ENCODE results near the gene KLRB1. TPM values are rescaled to one million over a fixed set of nuclear protein-coding genes. Genes with fewer than 3 reads are reported as not detected.

KLRB1 gene
- total and polyA plus RNA-seq, 3 experiments from 2014 or later: 7.6 to 249 (median 7.6) TPM

DNA sequence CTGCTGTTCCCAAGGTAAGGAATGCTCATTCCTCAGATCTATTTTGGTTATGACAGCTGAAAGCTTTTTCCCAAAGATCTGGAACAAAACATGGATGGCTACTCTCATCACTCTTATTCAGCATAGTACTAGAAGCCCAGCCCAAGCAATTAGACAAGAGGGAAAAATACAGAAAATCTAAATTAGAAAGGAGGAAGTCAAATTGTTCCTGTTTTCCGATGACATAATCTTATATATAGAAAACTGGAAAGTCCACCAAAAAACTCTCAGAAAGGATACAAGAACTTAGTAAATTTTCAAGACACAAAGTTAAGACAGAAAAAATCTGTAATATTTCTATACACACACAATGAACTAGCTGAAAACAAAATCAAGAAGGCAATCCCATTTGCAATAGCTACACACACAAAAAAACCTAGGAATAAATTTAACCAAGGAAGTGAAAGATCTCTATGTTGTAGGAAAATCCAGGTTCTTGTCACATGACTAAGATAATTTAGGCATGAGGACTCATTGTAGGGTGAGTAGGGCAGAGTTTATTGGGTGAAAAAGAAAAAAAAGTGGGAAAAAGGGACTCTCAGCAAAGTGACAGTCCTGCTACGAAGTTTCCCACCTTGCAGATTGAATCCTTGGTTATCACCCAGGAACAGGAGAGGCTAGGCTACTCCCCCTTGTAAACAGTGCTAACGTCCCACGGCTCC, 28.6 kb upstream of the KLRB1 start:
- Histone ChIP-seq H3K36me3 (ENCODE audit: insufficient read depth, low read length) (no peaks in the 10 kb centered on the region), H3K4me3 (ENCODE audit: low read length) (no peak overlapping the region), H3K4me1 (ENCODE audit: insufficient read depth, low read length) (peaks cover 57% of the 10 kb centered on the region), H3K27ac (ENCODE audit: low read depth, low read length) (no peak overlapping the region), H3K9me3 (ENCODE audit: low read length) (no peaks in the 10 kb centered on the region), H3K27me3 (ENCODE audit: insufficient read depth, low read length, poor library complexity, severe bottlenecking) (no peaks in the 10 kb centered on the region)
- Mint-ChIP-seq H3K27ac (peak overlapping the region in 7 of 8 donors; percentile 1 to 69 (median 47)), H3K4me1 (peaks cover 49 to 80% (median 79%) of the 10 kb centered on the region in 3 donors), H3K36me3 (peaks cover 2 to 21% (median 6%) of the 10 kb centered on the region in 3 donors), H3K9me3 (peaks cover 0 to 6% (median 0%) of the 10 kb centered on the region in 5 donors), H3K27me3 (peaks cover 0 to 2% of the 10 kb centered on the region in 2 donors), H3K4me3 (peak overlapping the region in 1 of 7 donors; percentile 11)
- no peak for DNase-seq
- ChIA-PET CTCF (interaction anchor here (0.8 to 6.3 kb wide), 8 partner anchors 11 to 115 kb away, joined by 3 to 80 read pairs (median 4); no protein-coding TSS in a partner anchor), POLR2A (interaction anchor here (0.8 to 1.4 kb wide), 2 partner anchors 11 to 66 kb away, joined by 4 to 5 read pairs; no protein-coding TSS in a partner anchor)

DNA sequence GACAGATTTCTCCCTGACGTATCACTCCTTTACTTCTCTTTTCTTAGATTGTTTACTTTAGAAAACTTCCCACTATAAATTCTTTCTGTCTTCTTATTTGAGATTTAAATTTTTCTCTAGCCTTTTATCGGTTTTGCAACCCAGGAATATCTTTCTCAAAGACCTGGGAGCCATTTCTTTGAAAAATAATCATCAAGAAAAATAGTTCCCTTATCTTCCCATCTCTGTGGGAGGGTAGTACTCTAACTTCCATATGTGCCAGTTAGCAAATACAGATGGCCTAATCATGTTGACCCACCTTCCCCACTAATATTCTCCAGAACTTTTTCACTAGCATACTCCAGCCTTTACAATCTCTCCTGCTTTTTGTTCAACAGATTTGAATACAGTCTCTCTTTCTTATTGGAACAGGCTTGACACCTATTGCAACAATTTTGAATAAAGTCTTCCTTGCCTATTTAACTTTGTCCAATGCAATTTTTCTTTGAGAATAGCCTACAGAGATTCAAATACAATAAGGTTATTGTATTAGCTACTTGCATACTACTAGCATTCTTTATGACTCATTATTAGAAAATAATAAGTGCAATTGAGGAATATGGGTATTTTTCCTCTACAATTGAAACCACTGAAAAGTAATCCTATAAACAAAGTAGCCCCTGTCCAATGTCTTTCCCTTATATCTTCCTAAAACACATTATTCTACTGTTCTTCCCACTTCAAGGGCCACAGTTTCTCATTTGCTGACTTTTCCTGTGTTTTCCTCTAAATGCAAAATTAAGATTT, 27.4 kb upstream of the KLRB1 start:
- H3K4me1 ChIP-seq (ENCODE audit: insufficient read depth, low read length): peaks cover 57% of the 10 kb centered on the region
- peak overlapping the region in 1 of 7 donors; percentile 24 for H3K4me3 Mint-ChIP-seq

DNA sequence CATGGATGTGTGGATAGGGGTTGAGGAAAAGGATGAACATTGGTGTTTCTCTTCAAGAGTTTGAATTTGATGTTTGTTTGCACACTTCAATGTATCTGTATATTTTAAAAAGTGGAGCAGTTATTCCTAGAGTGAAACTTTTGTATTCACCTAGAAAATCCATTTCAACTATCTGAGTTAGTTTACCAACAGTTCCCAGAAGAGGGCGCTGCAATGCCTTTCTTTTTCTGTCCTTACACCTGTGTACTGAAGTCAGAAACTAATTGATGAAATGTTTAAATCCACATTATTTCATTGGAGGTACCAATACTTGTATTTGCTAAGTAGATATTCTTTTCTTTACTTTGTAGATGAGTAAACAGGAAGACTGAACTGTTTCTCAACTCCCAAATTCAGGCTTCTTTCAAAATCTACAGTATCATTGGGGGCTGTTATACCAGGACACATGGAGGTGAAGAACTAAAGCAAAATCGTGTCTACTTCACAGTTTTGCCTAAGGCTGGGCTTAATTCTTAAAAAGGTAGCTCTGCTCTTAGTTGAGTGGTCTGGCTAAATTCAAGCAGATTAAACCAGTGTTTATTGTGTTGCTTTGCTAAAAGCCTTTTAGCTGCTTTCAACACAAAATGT, 26.6 kb upstream of the KLRB1 start:
- peaks cover 57% of the 10 kb centered on the region for H3K4me1 ChIP-seq (ENCODE audit: insufficient read depth, low read length)
- Mint-ChIP-seq H3K4me3 (peak overlapping the region in 5 of 7 donors; percentile 18 to 63 (median 43)), H3K27me3 (peaks cover 0 to 2% of the 10 kb centered on the region in 2 donors), H3K36me3 (peaks cover 3 to 18% (median 6%) of the 10 kb centered on the region in 3 donors), H3K4me1 (peaks cover 44 to 83% (median 79%) of the 10 kb centered on the region in 3 donors), H3K9me3 (peaks cover 0 to 2% (median 0%) of the 10 kb centered on the region in 5 donors), H3K27ac (peak overlapping the region; percentile 11 to 93 (median 88))
- CTCF ChIA-PET: interaction anchor here (0.7 to 6.3 kb wide), 22 partner anchors 9 to 303 kb away, joined by 3 to 80 read pairs (median 4); partner anchors contain the start of gene CLEC2D
- no peaks in the 10 kb centered on the region for H3K9me3 ChIP-seq (ENCODE audit: low read length)
- POLR2A ChIA-PET: interaction anchor here (0.5 to 0.6 kb wide), 2 partner anchors 14 to 71 kb away, joined by 3 read pairs; no protein-coding TSS in a partner anchor
- peak overlapping the region; percentile 1 for H3K4me3 ChIP-seq (ENCODE audit: low read length)
- no peak overlapping the region for H3K27ac ChIP-seq (ENCODE audit: low read depth, low read length)
- H3K36me3 ChIP-seq (ENCODE audit: insufficient read depth, low read length): no peaks in the 10 kb centered on the region
- peak; percentile 64 to 80 (median 68) for DNase-seq
- H3K27me3 ChIP-seq (ENCODE audit: insufficient read depth, low read length, poor library complexity, severe bottlenecking): no peaks in the 10 kb centered on the region

More for the DNA sequence above, 27.4 kb upstream of the KLRB1 start:
- H3K27me3 Mint-ChIP-seq: peaks cover 0 to 2% of the 10 kb centered on the region in 2 donors
- no peaks in the 10 kb centered on the region for H3K9me3 ChIP-seq (ENCODE audit: low read length)
- no peak for DNase-seq
- peaks cover 0 to 6% (median 0%) of the 10 kb centered on the region in 5 donors for H3K9me3 Mint-ChIP-seq
- H3K4me1 Mint-ChIP-seq: peaks cover 46 to 86% (median 81%) of the 10 kb centered on the region in 3 donors
- no peaks in the 10 kb centered on the region for H3K27me3 ChIP-seq (ENCODE audit: insufficient read depth, low read length, poor library complexity, severe bottlenecking)
- no peak overlapping the region for H3K4me3 ChIP-seq (ENCODE audit: low read length)
- POLR2A ChIA-PET: interaction anchor here (0.5 to 1.4 kb wide), 2 partner anchors 12 to 70 kb away, joined by 3 to 5 read pairs; no protein-coding TSS in a partner anchor
- H3K27ac ChIP-seq (ENCODE audit: low read depth, low read length): no peak overlapping the region
- H3K36me3 ChIP-seq (ENCODE audit: insufficient read depth, low read length): no peaks in the 10 kb centered on the region
- peaks cover 2 to 14% (median 6%) of the 10 kb centered on the region in 3 donors for H3K36me3 Mint-ChIP-seq
- CTCF ChIA-PET: interaction anchor here (0.7 to 6.3 kb wide), 20 partner anchors 12 to 123 kb away, joined by 3 to 80 read pairs (median 4); partner anchors contain the start of gene CLEC2D
- H3K27ac Mint-ChIP-seq: peak overlapping the region; percentile 1 to 88 (median 56)

DNA sequence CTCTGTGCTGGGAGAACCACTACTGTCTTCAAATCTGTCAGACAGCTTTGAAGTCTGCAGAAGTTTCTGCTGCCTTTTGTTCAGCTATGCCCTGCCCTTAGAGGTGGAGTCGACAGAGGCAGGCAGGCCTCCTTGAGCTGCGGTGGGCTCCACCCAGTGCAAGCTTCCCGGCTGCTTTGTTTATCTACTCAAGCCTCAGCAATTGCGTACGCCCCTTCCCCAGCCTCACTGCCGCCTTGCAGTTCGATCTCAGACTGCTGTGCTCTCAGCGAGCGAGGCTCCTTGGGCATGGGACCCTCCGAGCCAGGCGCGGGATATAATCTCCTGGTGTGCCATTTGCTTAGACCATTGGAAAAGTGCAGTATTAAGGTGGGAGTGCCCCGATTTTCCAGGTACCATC, 25.1 kb upstream of the KLRB1 start:
- no peaks in the 10 kb centered on the region for H3K9me3 ChIP-seq (ENCODE audit: low read length)

DNA sequence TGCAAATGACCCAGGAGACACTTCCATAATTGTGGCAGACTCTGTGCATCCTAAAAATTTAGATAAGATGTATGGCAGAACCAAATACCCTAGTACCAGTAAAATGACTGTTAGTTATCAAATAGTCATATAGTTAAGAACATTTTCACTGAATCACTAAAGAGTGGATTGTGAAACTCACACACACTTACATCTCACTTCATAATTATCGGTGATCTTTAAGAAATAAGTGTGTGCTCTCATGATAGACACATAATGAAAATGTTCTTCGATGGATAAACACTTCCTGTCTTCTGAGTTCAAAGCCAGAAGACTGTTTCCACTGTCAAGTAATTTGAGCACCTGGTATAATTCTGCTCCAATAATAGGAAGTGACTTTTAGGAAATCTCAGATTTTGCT, 19.1 kb upstream of the KLRB1 start:
- CTCF ChIA-PET: no interaction called here
- DNase-seq: no peak
- Mint-ChIP-seq H3K4me3 (no peak overlapping the region), H3K9me3 (peaks cover 7 to 28% (median 20%) of the 10 kb centered on the region in 5 donors), H3K4me1 (peaks cover 6 to 19% (median 13%) of the 10 kb centered on the region in 3 donors), H3K27ac (no peak overlapping the region), H3K36me3 (peaks cover 14 to 63% (median 35%) of the 10 kb centered on the region in 3 donors), H3K27me3 (no peaks in the 10 kb centered on the region)
- H3K4me1 ChIP-seq (ENCODE audit: insufficient read depth, low read length): no peaks in the 10 kb centered on the region
- POLR2A ChIA-PET: no interaction called here
- H3K9me3 ChIP-seq (ENCODE audit: low read length): no peaks in the 10 kb centered on the region
- H3K27me3 ChIP-seq (ENCODE audit: insufficient read depth, low read length, poor library complexity, severe bottlenecking): no peaks in the 10 kb centered on the region
- H3K36me3 ChIP-seq (ENCODE audit: insufficient read depth, low read length): no peaks in the 10 kb centered on the region
- H3K27ac ChIP-seq (ENCODE audit: low read depth, low read length): no peak overlapping the region
- H3K4me3 ChIP-seq (ENCODE audit: low read length): no peak overlapping the region

More for the DNA sequence above, 25.1 kb upstream of the KLRB1 start:
- POLR2A ChIA-PET: no interaction called here
- peak in 1 of 5 donors; percentile 40 for DNase-seq
- H3K9me3 Mint-ChIP-seq: peaks cover 0 to 2% (median 0%) of the 10 kb centered on the region in 5 donors
- Histone ChIP-seq H3K36me3 (ENCODE audit: insufficient read depth, low read length) (no peaks in the 10 kb centered on the region), H3K27me3 (ENCODE audit: insufficient read depth, low read length, poor library complexity, severe bottlenecking) (no peaks in the 10 kb centered on the region), H3K4me3 (ENCODE audit: low read length) (no peak overlapping the region), H3K4me1 (ENCODE audit: insufficient read depth, low read length) (peaks cover 45% of the 10 kb centered on the region), H3K27ac (ENCODE audit: low read depth, low read length) (no peak overlapping the region)
- peak overlapping the region in 2 of 8 donors; percentile 25 to 26 for H3K27ac Mint-ChIP-seq
- CTCF ChIA-PET: interaction anchor here (1.2 to 6.3 kb wide), 8 partner anchors 8 to 302 kb away, joined by 4 to 80 read pairs (median 8); no protein-coding TSS in a partner anchor
- H3K4me1 Mint-ChIP-seq: peaks cover 37 to 69% (median 63%) of the 10 kb centered on the region in 3 donors
- no peak overlapping the region for H3K4me3 Mint-ChIP-seq
- peaks cover 6 to 27% (median 7%) of the 10 kb centered on the region in 3 donors for H3K36me3 Mint-ChIP-seq
- peaks cover 0 to 2% of the 10 kb centered on the region in 2 donors for H3K27me3 Mint-ChIP-seq

DNA sequence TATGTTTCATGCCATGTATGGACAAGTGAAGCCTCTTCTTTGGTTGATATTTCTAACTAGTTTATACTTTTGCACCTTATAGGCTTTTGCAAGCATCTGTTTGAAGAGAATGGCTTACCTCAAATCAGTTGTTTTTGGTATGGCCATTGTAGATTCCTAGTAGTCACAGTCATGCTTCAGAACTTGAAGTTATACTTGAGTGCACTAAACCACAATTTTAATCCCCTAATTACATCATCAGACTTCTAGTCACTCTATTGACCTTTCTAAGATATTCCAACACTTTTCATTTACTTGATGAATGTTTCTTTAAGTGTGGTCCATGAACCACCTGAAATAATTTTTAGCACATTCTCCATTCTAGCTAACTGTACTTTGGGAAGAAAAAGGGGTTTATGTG, 18.6 kb upstream of the KLRB1 start:
- Mint-ChIP-seq H3K9me3 (peaks cover 7 to 31% (median 20%) of the 10 kb centered on the region in 5 donors), H3K27ac (no peak overlapping the region), H3K4me3 (no peak overlapping the region), H3K4me1 (peaks cover 7 to 23% (median 8%) of the 10 kb centered on the region in 3 donors), H3K36me3 (peaks cover 14 to 65% (median 37%) of the 10 kb centered on the region in 3 donors), H3K27me3 (no peaks in the 10 kb centered on the region)
- CTCF ChIA-PET: no interaction called here
- DNase-seq: no peak
- Histone ChIP-seq H3K27me3 (ENCODE audit: insufficient read depth, low read length, poor library complexity, severe bottlenecking) (no peaks in the 10 kb centered on the region), H3K27ac (ENCODE audit: low read depth, low read length) (no peak overlapping the region), H3K9me3 (ENCODE audit: low read length) (no peaks in the 10 kb centered on the region), H3K4me3 (ENCODE audit: low read length) (no peak overlapping the region), H3K4me1 (ENCODE audit: insufficient read depth, low read length) (no peaks in the 10 kb centered on the region), H3K36me3 (ENCODE audit: insufficient read depth, low read length) (no peaks in the 10 kb centered on the region)
- POLR2A ChIA-PET: no interaction called here

DNA sequence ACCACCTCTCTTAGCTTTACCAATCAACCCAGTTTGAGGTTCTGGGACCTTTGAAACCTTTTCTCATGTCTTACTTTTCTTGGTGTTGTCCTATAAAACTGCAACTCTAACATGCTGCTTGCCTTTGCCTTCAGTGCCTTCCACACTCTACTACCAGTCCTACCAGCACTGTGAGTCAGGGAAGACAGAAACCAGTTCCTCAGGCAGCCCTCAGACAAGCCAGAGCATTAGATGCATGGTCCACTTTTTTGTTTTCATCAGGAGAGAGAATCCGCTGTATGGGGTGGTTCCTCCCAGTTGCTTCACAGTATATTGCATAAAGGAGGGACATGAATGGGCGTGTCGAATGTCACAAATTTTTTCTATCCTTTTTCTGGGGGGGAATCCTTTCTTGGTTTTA, 17.3 kb upstream of the KLRB1 start:
- Histone ChIP-seq H3K36me3 (ENCODE audit: insufficient read depth, low read length) (no peaks in the 10 kb centered on the region), H3K4me3 (ENCODE audit: low read length) (no peak overlapping the region), H3K27ac (ENCODE audit: low read depth, low read length) (no peak overlapping the region), H3K9me3 (ENCODE audit: low read length) (no peaks in the 10 kb centered on the region), H3K27me3 (ENCODE audit: insufficient read depth, low read length, poor library complexity, severe bottlenecking) (no peaks in the 10 kb centered on the region), H3K4me1 (ENCODE audit: insufficient read depth, low read length) (no peaks in the 10 kb centered on the region)
- Mint-ChIP-seq H3K36me3 (peaks cover 13 to 68% (median 35%) of the 10 kb centered on the region in 3 donors), H3K4me1 (peaks cover 4 to 22% (median 11%) of the 10 kb centered on the region in 3 donors), H3K27ac (peak overlapping the region in 2 of 8 donors; percentile 18 to 32), H3K4me3 (no peak overlapping the region), H3K9me3 (peaks cover 7 to 32% (median 20%) of the 10 kb centered on the region in 5 donors), H3K27me3 (no peaks in the 10 kb centered on the region)
- POLR2A ChIA-PET: no interaction called here
- DNase-seq: no peak
- CTCF ChIA-PET: interaction anchor here (0.9 to 1.3 kb wide), 4 partner anchors 9 to 175 kb away, joined by 3 to 4 read pairs (median 3); no protein-coding TSS in a partner anchor
